HL-60 (cell line): ENCODE measurements around the gene POLR2B.

Source experiments
- DNase-seq, 2 experiments: peaks; one replicate each; pipeline ENCODE4 v3.0.0-alpha.2; 2010 to 2020; ENCODE audit warnings: low read depth in 1 of 2, low spot score in 1 of 2
- H3K27ac ChIP-seq: fragments of 250-450 bp; sonication (Bioruptor Pico); replicated peaks from 2 replicates; pipeline ENCODE4 v1.5.1; 2020; ENCODE audit warnings: mild to moderate bottlenecking, moderate library complexity
- H3K27me3 ChIP-seq: fragments of 250-450 bp; sonication (Bioruptor Pico); 2 replicates; pipeline ENCODE4 v1.5.1; 2021; ENCODE audit warnings: mild to moderate bottlenecking, moderate library complexity; ENCODE audit not compliant: insufficient read depth, poor library complexity, severe bottlenecking
- H3K4me3 ChIP-seq: replicated peaks from 2 replicates; pipeline ENCODE4 v1.5.1; 2011; ENCODE audit warnings: mild to moderate bottlenecking, control low read depth, low read length; ENCODE audit not compliant: insufficient read depth
- GABPA ChIP-seq: IDR thresholded peaks from 2 replicates; pipeline ENCODE4 v1.6.1; 2012; ENCODE audit warnings: low read depth
- POLR2AphosphoS5 ChIP-seq: IDR thresholded peaks from 2 replicates; pipeline ENCODE4 v1.6.1; 2012; ENCODE audit warnings: low read depth
- SPI1 ChIP-seq: IDR thresholded peaks from 2 replicates; pipeline ENCODE4 v1.6.1; 2012; ENCODE audit warnings: low read depth, mild to moderate bottlenecking, borderline replicate concordance
- long read RNA-seq: library from polyadenylated mRNA; unstranded; transcript quantifications from one replicate; pipeline ENCODE4 v2.0.0, GENCODE V29; 2020
- TF ChIP-seq, protein P1 (sequence below): IDR thresholded peaks from one replicate; pipeline ENCODE4 v1.5.1; 2011; ENCODE audit warnings: low read length, control low read depth, inconsistent platforms; ENCODE audit not compliant: insufficient read depth
- TF ChIP-seq, protein P2 (sequence below): IDR thresholded peaks from 2 replicates; pipeline ENCODE4 v1.6.1; 2012; ENCODE audit warnings: low read depth; ENCODE audit not compliant: insufficient replicate concordance

POLR2B gene
- long read RNA-seq, full-length matches to known transcripts, result 320 of 399 reads
- long read RNA-seq, partial matches to known transcripts, result 48 of 399 reads
- long read RNA-seq, other reads (novel, unspliced or antisense), result 31 of 399 reads

DNA sequence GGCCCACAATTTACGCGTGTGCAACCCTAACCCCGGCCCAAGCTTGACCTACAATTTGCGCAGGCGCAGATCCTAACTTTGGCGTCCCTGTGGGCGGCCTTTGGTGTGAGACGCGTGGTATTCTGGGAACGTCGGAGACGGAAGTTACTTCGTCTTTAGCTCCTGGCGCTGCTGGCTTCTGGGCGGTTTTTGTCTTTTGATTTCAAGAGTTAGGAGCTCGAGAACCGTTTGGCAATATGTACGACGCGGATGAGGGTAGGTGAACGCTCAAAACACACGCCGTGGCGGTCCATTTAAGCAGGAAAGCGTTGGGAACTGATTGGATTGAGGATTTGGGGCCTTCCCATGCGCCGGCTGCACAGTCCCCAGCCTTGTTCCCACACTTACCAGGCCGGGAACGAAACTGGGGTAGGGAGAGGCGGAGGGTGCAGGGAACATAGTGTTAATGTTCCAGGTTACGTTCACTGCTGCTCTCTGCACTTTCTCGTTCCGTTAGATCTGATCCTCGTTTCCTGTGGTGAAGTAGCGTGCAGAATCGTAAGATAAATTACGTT, at the start of gene POLR2B:
Gene POLR2B (plus strand): TSS at position 147 of the 554 bp plus-strand sequence. CDS start 90 bp downstream, at position 237.
- peak; percentile 89 to 97 for DNase-seq
- TF ChIP-seq, protein P1, sequence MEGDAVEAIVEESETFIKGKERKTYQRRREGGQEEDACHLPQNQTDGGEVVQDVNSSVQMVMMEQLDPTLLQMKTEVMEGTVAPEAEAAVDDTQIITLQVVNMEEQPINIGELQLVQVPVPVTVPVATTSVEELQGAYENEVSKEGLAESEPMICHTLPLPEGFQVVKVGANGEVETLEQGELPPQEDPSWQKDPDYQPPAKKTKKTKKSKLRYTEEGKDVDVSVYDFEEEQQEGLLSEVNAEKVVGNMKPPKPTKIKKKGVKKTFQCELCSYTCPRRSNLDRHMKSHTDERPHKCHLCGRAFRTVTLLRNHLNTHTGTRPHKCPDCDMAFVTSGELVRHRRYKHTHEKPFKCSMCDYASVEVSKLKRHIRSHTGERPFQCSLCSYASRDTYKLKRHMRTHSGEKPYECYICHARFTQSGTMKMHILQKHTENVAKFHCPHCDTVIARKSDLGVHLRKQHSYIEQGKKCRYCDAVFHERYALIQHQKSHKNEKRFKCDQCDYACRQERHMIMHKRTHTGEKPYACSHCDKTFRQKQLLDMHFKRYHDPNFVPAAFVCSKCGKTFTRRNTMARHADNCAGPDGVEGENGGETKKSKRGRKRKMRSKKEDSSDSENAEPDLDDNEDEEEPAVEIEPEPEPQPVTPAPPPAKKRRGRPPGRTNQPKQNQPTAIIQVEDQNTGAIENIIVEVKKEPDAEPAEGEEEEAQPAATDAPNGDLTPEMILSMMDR, result no peak
- TF ChIP-seq, protein P2, sequence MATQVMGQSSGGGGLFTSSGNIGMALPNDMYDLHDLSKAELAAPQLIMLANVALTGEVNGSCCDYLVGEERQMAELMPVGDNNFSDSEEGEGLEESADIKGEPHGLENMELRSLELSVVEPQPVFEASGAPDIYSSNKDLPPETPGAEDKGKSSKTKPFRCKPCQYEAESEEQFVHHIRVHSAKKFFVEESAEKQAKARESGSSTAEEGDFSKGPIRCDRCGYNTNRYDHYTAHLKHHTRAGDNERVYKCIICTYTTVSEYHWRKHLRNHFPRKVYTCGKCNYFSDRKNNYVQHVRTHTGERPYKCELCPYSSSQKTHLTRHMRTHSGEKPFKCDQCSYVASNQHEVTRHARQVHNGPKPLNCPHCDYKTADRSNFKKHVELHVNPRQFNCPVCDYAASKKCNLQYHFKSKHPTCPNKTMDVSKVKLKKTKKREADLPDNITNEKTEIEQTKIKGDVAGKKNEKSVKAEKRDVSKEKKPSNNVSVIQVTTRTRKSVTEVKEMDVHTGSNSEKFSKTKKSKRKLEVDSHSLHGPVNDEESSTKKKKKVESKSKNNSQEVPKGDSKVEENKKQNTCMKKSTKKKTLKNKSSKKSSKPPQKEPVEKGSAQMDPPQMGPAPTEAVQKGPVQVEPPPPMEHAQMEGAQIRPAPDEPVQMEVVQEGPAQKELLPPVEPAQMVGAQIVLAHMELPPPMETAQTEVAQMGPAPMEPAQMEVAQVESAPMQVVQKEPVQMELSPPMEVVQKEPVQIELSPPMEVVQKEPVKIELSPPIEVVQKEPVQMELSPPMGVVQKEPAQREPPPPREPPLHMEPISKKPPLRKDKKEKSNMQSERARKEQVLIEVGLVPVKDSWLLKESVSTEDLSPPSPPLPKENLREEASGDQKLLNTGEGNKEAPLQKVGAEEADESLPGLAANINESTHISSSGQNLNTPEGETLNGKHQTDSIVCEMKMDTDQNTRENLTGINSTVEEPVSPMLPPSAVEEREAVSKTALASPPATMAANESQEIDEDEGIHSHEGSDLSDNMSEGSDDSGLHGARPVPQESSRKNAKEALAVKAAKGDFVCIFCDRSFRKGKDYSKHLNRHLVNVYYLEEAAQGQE, result peak; percentile 10
- TF ChIP-seq GABPA, result 0 out of 2 replicates have a peak, but pooled peaks have one; percentile 34
- TF ChIP-seq POLR2AphosphoS5, result peak; percentile 84
- peak within 1 kb of the TSS; percentile 100 for H3K4me3 ChIP-seq
- no peaks in the 10 kb centered on the region for H3K27me3 ChIP-seq
- peak within 1 kb of the TSS; percentile 95 for H3K27ac ChIP-seq

DNA sequence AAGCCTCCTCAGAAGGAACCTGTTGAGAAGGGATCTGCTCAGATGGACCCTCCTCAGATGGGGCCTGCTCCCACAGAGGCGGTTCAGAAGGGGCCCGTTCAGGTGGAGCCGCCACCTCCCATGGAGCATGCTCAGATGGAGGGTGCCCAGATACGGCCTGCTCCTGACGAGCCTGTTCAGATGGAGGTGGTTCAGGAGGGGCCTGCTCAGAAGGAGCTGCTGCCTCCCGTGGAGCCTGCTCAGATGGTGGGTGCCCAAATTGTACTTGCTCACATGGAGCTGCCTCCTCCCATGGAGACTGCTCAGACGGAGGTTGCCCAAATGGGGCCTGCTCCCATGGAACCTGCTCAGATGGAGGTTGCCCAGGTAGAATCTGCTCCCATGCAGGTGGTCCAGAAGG, 48.1 kb upstream of the POLR2B start:
- Histone ChIP-seq H3K27me3 (no peaks in the 10 kb centered on the region), H3K27ac (no peak overlapping the region), H3K4me3 (no peak overlapping the region)
- TF ChIP-seq, protein P1, result no peak
- TF ChIP-seq SPI1, result no peak
- no peak for TF ChIP-seq POLR2AphosphoS5
- TF ChIP-seq, protein P2, result no peak
- no peak for TF ChIP-seq GABPA
- DNase-seq, result no peak

DNA sequence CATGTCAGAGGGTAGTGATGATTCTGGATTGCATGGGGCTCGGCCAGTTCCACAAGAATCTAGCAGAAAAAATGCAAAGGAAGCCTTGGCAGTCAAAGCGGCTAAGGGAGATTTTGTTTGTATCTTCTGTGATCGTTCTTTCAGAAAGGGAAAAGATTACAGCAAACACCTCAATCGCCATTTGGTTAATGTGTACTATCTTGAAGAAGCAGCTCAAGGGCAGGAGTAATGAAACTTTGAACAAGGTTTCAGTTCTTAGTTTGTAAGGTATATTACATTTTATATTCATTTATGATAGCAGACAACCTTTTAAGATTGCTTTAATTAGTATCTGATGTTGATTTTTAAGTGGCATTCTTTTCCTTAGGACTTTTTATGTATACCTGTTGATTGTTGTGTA, 46.8 kb upstream of the POLR2B start:
- TF ChIP-seq, protein P1, result no peak
- TF ChIP-seq SPI1, result no peak
- TF ChIP-seq, protein P2, result no peak
- no peak for TF ChIP-seq GABPA
- TF ChIP-seq POLR2AphosphoS5, result no peak
- DNase-seq, result no peak
- Histone ChIP-seq H3K4me3 (no peak overlapping the region), H3K27ac (no peak overlapping the region), H3K27me3 (no peaks in the 10 kb centered on the region)
